Measurements from ENCODE around the gene SRPRB.

The SRPRB gene

DNA sequence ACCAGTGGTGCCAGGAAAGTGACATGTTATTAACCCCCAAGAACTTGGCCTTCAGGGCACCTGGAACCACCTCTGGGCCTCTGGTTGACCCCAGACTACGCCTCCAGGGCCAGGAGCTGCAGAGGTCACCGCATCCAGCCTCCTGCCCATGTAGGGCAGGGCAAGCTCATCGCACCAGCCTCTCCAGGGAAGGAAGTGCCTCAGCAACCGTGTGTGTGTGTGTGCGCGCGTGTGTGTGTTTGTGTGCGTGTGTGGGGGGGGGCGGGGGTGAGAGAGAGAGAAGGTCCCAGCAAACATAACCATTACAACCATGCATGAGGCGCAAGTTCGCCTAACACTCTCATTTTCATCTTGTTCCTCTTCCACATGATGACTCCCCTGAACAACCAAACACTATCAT is 58.3 kb downstream of the SRPRB start:
- H3K9ac ChIP-seq (ENCODE audit: low read length) = no peak overlapping the region
- no peaks in the 10 kb centered on the region for H3K36me3 ChIP-seq (ENCODE audit: control insufficient read depth, insufficient read depth, low read length, severe bottlenecking)
- H3K4me3 ChIP-seq (ENCODE audit: low read length) = no peak overlapping the region
- no peaks in the 10 kb centered on the region for H3K4me1 ChIP-seq (ENCODE audit: control insufficient read depth, insufficient read depth, low read length)
- peaks cover 18% of the 10 kb centered on the region for H3K27me3 ChIP-seq (replicated peaks; ENCODE audit: control insufficient read depth, insufficient read depth, low read length)
- H3K9me3 ChIP-seq (ENCODE audit: control insufficient read depth, low read length) = no peaks in the 10 kb centered on the region
- no peak for DNase-seq (ENCODE audit: low read depth)

- no peaks in the 10 kb centered on the region for H3K36me3 ChIP-seq (ENCODE audit: control insufficient read depth, insufficient read depth, low read length, severe bottlenecking)
- DNase-seq (ENCODE audit: low read depth) = no peak
- peaks cover 2% of the 10 kb centered on the region for H3K9me3 ChIP-seq (ENCODE audit: control insufficient read depth, low read length)
- no peak overlapping the region for H3K9ac ChIP-seq (ENCODE audit: low read length)
- H3K4me3 ChIP-seq (ENCODE audit: low read length) = no peak overlapping the region
- peaks cover 18% of the 10 kb centered on the region for H3K27me3 ChIP-seq (replicated peaks; ENCODE audit: control insufficient read depth, insufficient read depth, low read length)
- H3K4me1 ChIP-seq (ENCODE audit: control insufficient read depth, insufficient read depth, low read length) = no peaks in the 10 kb centered on the region
Measured at GRCh38 chr3:133864616-133865015, 59.0 kb downstream of the SRPRB start.

GRCh38 chr3:133865136-133865855 is 59.7 kb downstream of the SRPRB start:
- Histone ChIP-seq H3K4me1 (ENCODE audit: control insufficient read depth, insufficient read depth, low read length) (no peaks in the 10 kb centered on the region), H3K9ac (ENCODE audit: low read length) (no peak overlapping the region), H3K4me3 (ENCODE audit: low read length) (no peak overlapping the region), H3K27me3 (replicated peaks; ENCODE audit: control insufficient read depth, insufficient read depth, low read length) (peaks cover 18% of the 10 kb centered on the region), H3K9me3 (ENCODE audit: control insufficient read depth, low read length) (peaks cover 4% of the 10 kb centered on the region), H3K36me3 (ENCODE audit: control insufficient read depth, insufficient read depth, low read length, severe bottlenecking) (no peaks in the 10 kb centered on the region)
- no peak for DNase-seq (ENCODE audit: low read depth)

DNA sequence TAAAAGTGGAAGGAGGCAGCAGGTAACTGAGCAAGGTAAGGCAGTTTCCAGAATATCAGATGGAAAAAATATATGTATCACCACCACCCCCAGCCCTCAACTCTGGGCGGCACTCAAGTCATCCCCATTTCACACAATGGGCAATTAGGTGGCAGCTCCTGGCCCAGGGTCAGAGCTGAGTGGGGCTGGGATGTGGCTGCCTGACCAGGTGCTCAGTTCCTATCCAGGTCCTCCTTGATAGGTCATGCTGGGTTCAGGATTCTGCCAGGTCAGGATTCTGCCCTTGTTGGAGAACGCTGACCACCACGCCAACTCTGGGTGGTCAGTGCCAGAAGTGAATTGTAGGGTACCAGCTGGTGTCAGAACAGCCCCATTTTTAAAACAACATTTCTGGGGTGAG is 60.5 kb downstream of the SRPRB start:
- H3K9me3 ChIP-seq (ENCODE audit: control insufficient read depth, low read length) = peaks cover 4% of the 10 kb centered on the region
- no peaks in the 10 kb centered on the region for H3K36me3 ChIP-seq (ENCODE audit: control insufficient read depth, insufficient read depth, low read length, severe bottlenecking)
- peaks cover 18% of the 10 kb centered on the region for H3K27me3 ChIP-seq (replicated peaks; ENCODE audit: control insufficient read depth, insufficient read depth, low read length)
- H3K4me1 ChIP-seq (ENCODE audit: control insufficient read depth, insufficient read depth, low read length) = no peaks in the 10 kb centered on the region
- no peak overlapping the region for H3K4me3 ChIP-seq (ENCODE audit: low read length)
- DNase-seq (ENCODE audit: low read depth) = no peak
- no peak overlapping the region for H3K9ac ChIP-seq (ENCODE audit: low read length)

DNA sequence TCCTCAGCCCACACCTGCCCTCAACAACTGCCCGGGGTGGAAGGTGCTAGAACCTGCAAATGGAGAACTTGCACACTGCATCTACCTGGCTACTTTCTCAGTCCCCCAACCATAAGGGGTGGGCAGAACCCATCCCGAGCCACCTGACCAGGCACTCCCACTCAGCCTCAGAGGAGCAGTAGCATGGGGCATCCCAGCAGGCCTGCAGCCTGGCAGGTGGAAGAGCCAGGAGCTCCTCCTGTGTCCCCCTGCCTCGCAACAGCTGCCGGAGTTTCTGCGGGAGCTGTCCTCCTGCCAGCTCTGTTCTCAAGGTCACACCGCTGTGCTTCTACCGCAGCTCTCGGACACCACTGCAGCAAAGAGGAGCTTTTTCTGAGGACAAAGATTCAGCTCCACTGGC is 62.6 kb downstream of the SRPRB start:
- H3K4me3 ChIP-seq (ENCODE audit: low read length) = no peak overlapping the region
- H3K27me3 ChIP-seq (replicated peaks; ENCODE audit: control insufficient read depth, insufficient read depth, low read length) = peaks cover 15% of the 10 kb centered on the region
- H3K9ac ChIP-seq (ENCODE audit: low read length) = no peak overlapping the region
- H3K36me3 ChIP-seq (ENCODE audit: control insufficient read depth, insufficient read depth, low read length, severe bottlenecking) = no peaks in the 10 kb centered on the region
- DNase-seq (ENCODE audit: low read depth) = no peak
- H3K9me3 ChIP-seq (ENCODE audit: control insufficient read depth, low read length) = peaks cover 4% of the 10 kb centered on the region
- no peaks in the 10 kb centered on the region for H3K4me1 ChIP-seq (ENCODE audit: control insufficient read depth, insufficient read depth, low read length)

GRCh38 chr3:133868758-133869475 is 63.3 kb downstream of the SRPRB start:
- H3K36me3 ChIP-seq (ENCODE audit: control insufficient read depth, insufficient read depth, low read length, severe bottlenecking) = no peaks in the 10 kb centered on the region
- no peaks in the 10 kb centered on the region for H3K4me1 ChIP-seq (ENCODE audit: control insufficient read depth, insufficient read depth, low read length)
- peaks cover 4% of the 10 kb centered on the region for H3K9me3 ChIP-seq (ENCODE audit: control insufficient read depth, low read length)
- DNase-seq (ENCODE audit: low read depth) = no peak
- no peak overlapping the region for H3K4me3 ChIP-seq (ENCODE audit: low read length)
- H3K27me3 ChIP-seq (replicated peaks; ENCODE audit: control insufficient read depth, insufficient read depth, low read length) = peaks cover 11% of the 10 kb centered on the region
- no peak overlapping the region for H3K9ac ChIP-seq (ENCODE audit: low read length)

- Histone ChIP-seq H3K36me3 (ENCODE audit: control insufficient read depth, insufficient read depth, low read length, severe bottlenecking) (no peaks in the 10 kb centered on the region), H3K27me3 (replicated peaks; ENCODE audit: control insufficient read depth, insufficient read depth, low read length) (peaks cover 11% of the 10 kb centered on the region), H3K9me3 (ENCODE audit: control insufficient read depth, low read length) (peaks cover 4% of the 10 kb centered on the region), H3K4me3 (ENCODE audit: low read length) (no peak overlapping the region), H3K9ac (ENCODE audit: low read length) (no peak overlapping the region), H3K4me1 (ENCODE audit: control insufficient read depth, insufficient read depth, low read length) (no peaks in the 10 kb centered on the region)
- DNase-seq (ENCODE audit: low read depth) = no peak
Measured at GRCh38 chr3:133869586-133869985, 64.0 kb downstream of the SRPRB start.

GRCh38 chr3:133870822-133871221 is 65.2 kb downstream of the SRPRB start:
- DNase-seq (ENCODE audit: low read depth) = no peak
- peaks cover 9% of the 10 kb centered on the region for H3K27me3 ChIP-seq (replicated peaks; ENCODE audit: control insufficient read depth, insufficient read depth, low read length)
- no peak overlapping the region for H3K9ac ChIP-seq (ENCODE audit: low read length)
- no peaks in the 10 kb centered on the region for H3K36me3 ChIP-seq (ENCODE audit: control insufficient read depth, insufficient read depth, low read length, severe bottlenecking)
- no peak overlapping the region for H3K4me3 ChIP-seq (ENCODE audit: low read length)
- H3K4me1 ChIP-seq (ENCODE audit: control insufficient read depth, insufficient read depth, low read length) = no peaks in the 10 kb centered on the region
- peaks cover 4% of the 10 kb centered on the region for H3K9me3 ChIP-seq (ENCODE audit: control insufficient read depth, low read length)

Data from adipocyte (in vitro differentiated cells).